GM08714 (cell line): ENCODE results near the gene VSTM2L.

Experiments
- H3K4me3 ChIP-seq: fragments of 200-500 bp; sonication (Bioruptor generic); 2 replicates; pipeline ENCODE4 v1.5.1; 2014; ENCODE audit warnings: mild to moderate bottlenecking, low read length, inconsistent platforms
- ZNF274 ChIP-seq: IDR thresholded peaks from 2 replicates; pipeline ENCODE4 v1.6.1; 2012; ENCODE audit warnings: mild to moderate bottlenecking, low read depth, low read length

VSTM2L gene

GRCh38 chr20:37979021-37979985 is 76.4 kb downstream of the VSTM2L start:
- H3K4me3 ChIP-seq, result no peak overlapping the region
- TF ChIP-seq ZNF274, result no peak

DNA sequence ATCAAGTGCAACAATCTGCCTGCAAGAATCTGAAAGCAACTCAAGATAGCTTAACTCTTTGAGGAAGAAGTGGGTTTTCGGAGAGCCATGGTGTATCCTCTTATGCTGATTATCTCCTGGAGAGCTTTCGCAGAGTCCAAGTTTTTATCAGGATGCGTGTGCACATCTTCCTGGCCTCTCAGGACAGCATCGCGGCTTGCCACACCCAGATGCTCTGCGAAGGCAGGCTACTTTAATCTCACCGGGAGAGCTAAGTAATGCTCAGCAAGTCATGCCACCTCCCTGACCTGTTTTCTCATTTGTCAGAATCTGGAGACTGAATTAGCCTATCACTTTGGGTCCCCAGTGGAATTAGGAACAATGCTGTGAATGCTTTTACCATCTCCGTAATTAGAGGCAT is 77.5 kb downstream of the VSTM2L start:
- H3K4me3 ChIP-seq, result no peak overlapping the region
- no peak for TF ChIP-seq ZNF274

- H3K4me3 ChIP-seq, result no peak overlapping the region
- no peak for TF ChIP-seq ZNF274
Measured at GRCh38 chr20:37980876-37981275, 77.9 kb downstream of the VSTM2L start.

GRCh38 chr20:37981568-37981967 is 78.6 kb downstream of the VSTM2L start:
- no peak for TF ChIP-seq ZNF274
- H3K4me3 ChIP-seq, result no peak overlapping the region

- no peak for TF ChIP-seq ZNF274
- H3K4me3 ChIP-seq, result no peak overlapping the region
Measured at GRCh38 chr20:37983286-37983685, 80.4 kb downstream of the VSTM2L start.

GRCh38 chr20:37984018-37984785 is 81.3 kb downstream of the VSTM2L start:
- no peak for TF ChIP-seq ZNF274
- no peak overlapping the region for H3K4me3 ChIP-seq

DNA sequence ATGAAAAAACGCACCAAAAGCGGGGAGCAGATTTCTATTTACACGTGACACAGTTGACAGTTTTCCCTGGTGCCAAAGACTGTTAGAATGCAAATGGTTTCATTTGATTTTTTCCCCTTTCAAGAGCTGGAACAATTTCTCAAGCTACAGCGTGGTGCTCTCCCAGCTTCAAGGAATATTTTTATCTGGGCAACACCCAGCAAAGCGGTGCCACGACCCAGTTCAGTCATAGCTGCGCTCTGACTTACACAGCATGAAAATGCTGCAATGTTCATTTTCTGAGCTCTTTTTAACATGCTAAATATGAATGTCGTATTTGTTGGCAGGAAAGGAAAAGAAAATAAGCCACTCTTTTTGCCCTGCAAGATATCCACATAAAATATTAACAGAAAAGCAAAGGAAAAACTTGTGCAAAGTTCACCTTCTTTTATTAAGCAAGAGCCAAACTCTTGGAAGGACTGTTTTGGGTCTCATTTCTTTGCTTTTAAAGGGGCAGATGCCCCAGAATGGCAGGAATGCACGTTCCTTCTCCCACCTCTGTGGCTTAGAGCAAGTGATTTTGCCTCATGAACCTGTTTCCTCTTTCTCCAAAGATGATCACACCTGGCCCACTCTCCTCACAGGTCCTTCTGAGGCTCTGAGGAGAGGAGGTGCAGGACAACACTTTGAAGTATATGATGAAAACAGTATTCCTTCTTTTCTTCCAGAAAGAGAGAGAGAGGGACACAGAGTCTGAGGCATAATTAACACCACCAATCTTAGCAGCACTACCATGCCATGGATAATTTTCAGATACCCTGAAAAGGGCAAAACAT is 83.3 kb downstream of the VSTM2L start:
- no peak for TF ChIP-seq ZNF274
- no peak overlapping the region for H3K4me3 ChIP-seq

GRCh38 chr20:37986873-37987601 is 84.1 kb downstream of the VSTM2L start:
- H3K4me3 ChIP-seq, result no peak overlapping the region
- no peak for TF ChIP-seq ZNF274

GRCh38 chr20:37987602-37988290 is 84.8 kb downstream of the VSTM2L start:
- no peak for TF ChIP-seq ZNF274
- no peak overlapping the region for H3K4me3 ChIP-seq

- TF ChIP-seq ZNF274, result no peak
Measured at GRCh38 chr20:37988306-37988954, 85.5 kb downstream of the VSTM2L start.

DNA sequence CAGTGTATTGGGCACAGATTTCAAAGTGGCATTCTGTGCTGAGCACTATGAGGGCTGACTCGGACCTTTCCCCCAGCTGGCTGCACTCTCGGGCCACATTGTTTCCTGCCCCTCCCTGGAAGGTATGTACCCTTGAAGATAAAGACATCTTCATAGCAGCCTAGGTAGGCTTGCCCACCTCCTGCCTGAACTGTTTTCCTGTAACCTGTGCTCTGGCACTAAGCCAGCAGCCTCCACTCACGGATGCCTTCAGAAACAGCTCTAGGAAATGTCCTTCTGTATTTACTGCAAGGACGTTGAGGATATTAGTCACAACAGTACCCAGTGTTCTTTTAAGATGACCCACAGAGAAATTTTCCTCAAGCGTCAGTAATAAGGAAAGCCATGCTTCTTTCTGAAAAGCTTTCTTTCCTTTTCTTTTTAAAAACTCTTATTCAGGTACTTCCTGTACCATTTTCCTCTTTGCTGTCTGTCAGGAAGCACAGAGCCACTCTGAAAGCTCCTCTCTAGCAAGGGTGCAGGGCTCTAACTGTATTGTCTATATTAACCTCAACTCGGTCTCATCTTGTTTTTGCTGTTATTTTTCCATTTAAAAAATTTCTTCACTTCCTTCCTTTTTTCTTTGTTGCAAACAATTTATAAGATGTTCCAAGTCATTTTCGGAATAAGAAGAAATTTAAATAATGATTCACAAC is 86.8 kb downstream of the VSTM2L start:
- TF ChIP-seq ZNF274, result no peak
- H3K4me3 ChIP-seq, result no peak overlapping the region

More at GRCh38 chr20:37988306-37988954, 85.5 kb downstream of the VSTM2L start:
- H3K4me3 ChIP-seq, result no peak overlapping the region
